ENCODE data around the gene NFYA. TPM values are rescaled to one million over a fixed set of nuclear protein-coding genes. Genes with fewer than 3 reads are reported as not detected.

The NFYA gene
- total RNA-seq (10 to 100 TPM in 8 of 9 donors, 1 to 10 TPM in 1; 7.1 to 21.0 (median 14.2) TPM), polyA plus RNA-seq (10 to 100 TPM in 1 of 3 donors, 1 to 10 TPM in 2; 6.4 to 21.4 (median 7.4) TPM)
- long read RNA-seq, donor 1, partial matches to known transcripts: 0 of 3 reads
- long read RNA-seq, donor 1, other reads (novel, unspliced or antisense): 0 of 3 reads
- long read RNA-seq, donor 2, partial matches to known transcripts: 20 of 24 reads
- long read RNA-seq, donor 2, other reads (novel, unspliced or antisense): 0 of 24 reads
- long read RNA-seq, donor 3, partial matches to known transcripts: 14 of 16 reads
- long read RNA-seq, donor 3, other reads (novel, unspliced or antisense): 0 of 16 reads
- long read RNA-seq, donor 4, partial matches to known transcripts: 1 of 3 reads
- long read RNA-seq, donor 4, other reads (novel, unspliced or antisense): 2 of 3 reads
- long read RNA-seq, donor 5, partial matches to known transcripts: 3 of 22 reads
- long read RNA-seq, donor 5, other reads (novel, unspliced or antisense): 13 of 22 reads
- long read RNA-seq, donor 6, partial matches to known transcripts: 1 of 3 reads
- long read RNA-seq, donor 6, other reads (novel, unspliced or antisense): 1 of 3 reads
- long read RNA-seq, donor 7, partial matches to known transcripts: 0 of 1 reads
- long read RNA-seq, donor 7, other reads (novel, unspliced or antisense): 0 of 1 reads
- long read RNA-seq, donor 8, transcript NFYA-202 (9 exons, 1,660 nt): major isoform, 5 of 8 reads
- long read RNA-seq, donor 8, partial matches to known transcripts: 0 of 8 reads
- long read RNA-seq, donor 8, other reads (novel, unspliced or antisense): 0 of 8 reads
- long read RNA-seq, donor 9: 0 reads
- long read RNA-seq, donor 10, partial matches to known transcripts: 24 of 26 reads
- long read RNA-seq, donor 10, other reads (novel, unspliced or antisense): 0 of 26 reads

- intact Hi-C loops (cut with DNase I): no loop called here
- Histone ChIP-seq H3K4me1 (replicated peaks in 1 of 2) (peaks cover 19 to 27% of the 10 kb centered on the region in 2 donors), H3K9me3 (replicated peaks in 1 of 3) (no peaks in the 10 kb centered on the region), H3K36me3 (replicated peaks in 1 of 2) (peaks cover 0 to 12% of the 10 kb centered on the region in 2 donors), H3K4me3 (peak within 1 kb of the TSS; percentile 62 to 98 (median 85)), H3K27ac (peak within 1 kb of the TSS; percentile 97 to 100 (median 99)), H3K27me3 (no peaks in the 10 kb centered on the region)
- WGBS, 4 donors: 0% methylated on average over 4 to 37 of the region's 37 CpGs; no CpG with 5 or more reads in 1 of the 4 donors
- no peak for DNase-seq
- TF ChIP-seq CTCF (IDR thresholded peaks at IDR 0.05) (no peak), POLR2A (IDR thresholded peaks at IDR 0.05) (no peak)
Measured at GRCh38 chr6:41072836-41073202, at the start of gene NFYA. TSS of gene NFYA (plus strand) at chr6:41072974. CDS start at chr6:41079090, 6,116 bp downstream.

GRCh38 chr6:41023114-41023513, 49.7 kb upstream of the NFYA start:
- TF ChIP-seq CTCF (IDR thresholded peaks at IDR 0.05) (no peak), POLR2A (IDR thresholded peaks at IDR 0.05) (no peak)
- WGBS, 4 donors: 87 to 97% (median 95%) methylated on average over 3 of the region's 3 CpGs
- no peak for DNase-seq
- peaks cover 6 to 24% of the 10 kb centered on the region in 2 donors for H3K4me1 ChIP-seq (replicated peaks in 1 of 2)
- intact Hi-C loops (cut with DNase I): loop anchor here in 1 of 2 donors (10.0 kb wide), 1 partner anchor 1038 kb away; no protein-coding TSS in a partner anchor
- no peaks in the 10 kb centered on the region for H3K36me3 ChIP-seq (replicated peaks in 1 of 2)
- H3K9me3 ChIP-seq (replicated peaks in 1 of 3): no peaks in the 10 kb centered on the region
- H3K27me3 ChIP-seq: no peaks in the 10 kb centered on the region
- no peak overlapping the region for H3K4me3 ChIP-seq
- H3K27ac ChIP-seq: no peak overlapping the region

GRCh38 chr6:41025966-41026530, 46.7 kb upstream of the NFYA start:
- H3K36me3 ChIP-seq (replicated peaks in 1 of 2): no peaks in the 10 kb centered on the region
- H3K4me3 ChIP-seq: no peak overlapping the region
- H3K9me3 ChIP-seq (replicated peaks in 1 of 3): no peaks in the 10 kb centered on the region
- no peaks in the 10 kb centered on the region for H3K27me3 ChIP-seq
- TF ChIP-seq POLR2A (IDR thresholded peaks at IDR 0.05) (no peak), CTCF (IDR thresholded peaks at IDR 0.05) (no peak)
- H3K4me1 ChIP-seq (replicated peaks in 1 of 2): peaks cover 6 to 29% of the 10 kb centered on the region in 2 donors
- no peak for DNase-seq
- WGBS, 4 donors: 77 to 91% (median 89%) methylated on average over 3 of the region's 3 CpGs
- H3K27ac ChIP-seq: no peak overlapping the region
- intact Hi-C loops (cut with DNase I): loop anchor here (2.0 to 10.0 kb wide), 3 partner anchors 131 to 1041 kb away; no protein-coding TSS in a partner anchor
